CD4-positive, alpha-beta T cell treated with Interleukin-17A for 4 hours (primary cell): ENCODE measurements around the gene GALNT9.
"Not testable (repeated sequence)": the region's sequence is repeated elsewhere in the genome, so short reads cannot be mapped to it uniquely, and the experiment has no call there.

Experiments
- DNase-seq: peaks from one replicate; pipeline ENCODE4 v3.0.0-alpha.2; 2020; ENCODE audit warnings: mixed read lengths

Gene GALNT9

GRCh38 chr12:132311201-132311915 is 18.0 kb downstream of the GALNT9 start:
- no peak for DNase-seq

- DNase-seq = no peak
Measured at GRCh38 chr12:132310181-132311040, 19.0 kb downstream of the GALNT9 start.

- DNase-seq = no peak
Measured at GRCh38 chr12:132309596-132310086, 19.7 kb downstream of the GALNT9 start.

- DNase-seq = no peak
Measured at GRCh38 chr12:132308853-132309595, 20.4 kb downstream of the GALNT9 start.

GRCh38 chr12:132307976-132308852 is 21.2 kb downstream of the GALNT9 start:
- no peak for DNase-seq

- DNase-seq = no peak
Measured at GRCh38 chr12:132306885-132307191, 22.6 kb downstream of the GALNT9 start.

GRCh38 chr12:132305991-132306884 is 23.2 kb downstream of the GALNT9 start:
- no peak for DNase-seq

- no peak for DNase-seq
Measured at GRCh38 chr12:132305560-132305966, 23.8 kb downstream of the GALNT9 start.

GRCh38 chr12:132304866-132305265 is 24.5 kb downstream of the GALNT9 start:
- DNase-seq = not testable (repeated sequence)

- not testable (repeated sequence) for DNase-seq
Measured at GRCh38 chr12:132303853-132304373, 25.5 kb downstream of the GALNT9 start.

- no peak for DNase-seq
Measured at GRCh38 chr12:132302466-132303358, 26.7 kb downstream of the GALNT9 start.

GRCh38 chr12:132300789-132301722 is 28.3 kb downstream of the GALNT9 start:
- DNase-seq = no peak

GRCh38 chr12:132296063-132296462 is 33.3 kb downstream of the GALNT9 start:
- no peak for DNase-seq

GRCh38 chr12:132295561-132295960 is 33.8 kb downstream of the GALNT9 start:
- not testable (repeated sequence) for DNase-seq

GRCh38 chr12:132295101-132295526 is 34.3 kb downstream of the GALNT9 start:
- no peak for DNase-seq

GRCh38 chr12:132294121-132295034 is 35.0 kb downstream of the GALNT9 start:
- DNase-seq = no peak
